BE2C (cell line): Measurements from ENCODE around the gene BRI3BP.

Experiments
- DNase-seq: peaks from one replicate; pipeline ENCODE4 v3.0.0-alpha.2; 2020
- H3K27me3 ChIP-seq: fragments of 250-450 bp; sonication (Bioruptor Pico); 2 replicates; pipeline ENCODE4 v1.5.1; 2020; ENCODE audit warnings: mild to moderate bottlenecking
- H3K36me3 ChIP-seq: fragments of 250-450 bp; sonication (Bioruptor Pico); 2 replicates; pipeline ENCODE4 v1.5.1; 2020; ENCODE audit warnings: mild to moderate bottlenecking
- H3K4me1 ChIP-seq: fragments of 250-450 bp; sonication (Bioruptor Pico); 2 replicates; pipeline ENCODE4 v1.5.1; 2020
- H3K4me3 ChIP-seq: 2 replicates; pipeline ENCODE4 v1.5.1; 2011; ENCODE audit warnings: low read depth, low read length
- H3K9me3 ChIP-seq: fragments of 250-450 bp; sonication (Bioruptor Pico); 2 replicates; pipeline ENCODE4 v1.5.1; 2020
- CTCF ChIP-seq: IDR thresholded peaks from 2 replicates; pipeline ENCODE4 v1.5.1; 2012; ENCODE audit warnings: mild to moderate bottlenecking, low read depth, low read length

Gene BRI3BP

GRCh38 chr12:124998705-124999104 is 5.3 kb downstream of the BRI3BP start:
- no peak for DNase-seq
- no peak overlapping the region for H3K4me3 ChIP-seq
- peaks cover 3% of the 10 kb centered on the region; the same call in 1 of the 2 replicates for H3K36me3 ChIP-seq
- no peaks in the 10 kb centered on the region for H3K9me3 ChIP-seq
- TF ChIP-seq CTCF, result no peak
- no peaks in the 10 kb centered on the region for H3K4me1 ChIP-seq
- no peaks in the 10 kb centered on the region for H3K27me3 ChIP-seq

GRCh38 chr12:125001636-125002035 is 8.2 kb downstream of the BRI3BP start:
- DNase-seq, result no peak
- no peak for TF ChIP-seq CTCF
- Histone ChIP-seq H3K27me3 (no peaks in the 10 kb centered on the region), H3K4me1 (no peaks in the 10 kb centered on the region), H3K4me3 (no peak overlapping the region), H3K9me3 (no peaks in the 10 kb centered on the region), H3K36me3 (peaks cover 3% of the 10 kb centered on the region; the same call in 1 of the 2 replicates)

GRCh38 chr12:125003021-125003420 is 9.6 kb downstream of the BRI3BP start:
- no peak for DNase-seq
- no peaks in the 10 kb centered on the region for H3K27me3 ChIP-seq
- no peaks in the 10 kb centered on the region for H3K9me3 ChIP-seq
- TF ChIP-seq CTCF, result no peak
- H3K4me3 ChIP-seq, result no peak overlapping the region
- peaks cover 3% of the 10 kb centered on the region; the same call in 1 of the 2 replicates for H3K36me3 ChIP-seq
- no peaks in the 10 kb centered on the region for H3K4me1 ChIP-seq

- Histone ChIP-seq H3K36me3 (peaks cover 3% of the 10 kb centered on the region; the same call in 1 of the 2 replicates), H3K4me1 (no peaks in the 10 kb centered on the region), H3K9me3 (no peaks in the 10 kb centered on the region), H3K27me3 (no peaks in the 10 kb centered on the region), H3K4me3 (no peak overlapping the region)
- DNase-seq, result no peak
- TF ChIP-seq CTCF, result no peak
Observed at GRCh38 chr12:125004621-125005020, 11.2 kb downstream of the BRI3BP start.

GRCh38 chr12:125005652-125006051 is 12.2 kb downstream of the BRI3BP start:
- Histone ChIP-seq H3K4me1 (no peaks in the 10 kb centered on the region), H3K4me3 (no peak overlapping the region), H3K9me3 (no peaks in the 10 kb centered on the region), H3K36me3 (peaks cover 3% of the 10 kb centered on the region; the same call in 1 of the 2 replicates), H3K27me3 (no peaks in the 10 kb centered on the region)
- no peak for DNase-seq
- TF ChIP-seq CTCF, result no peak

GRCh38 chr12:125006365-125006764 is 12.9 kb downstream of the BRI3BP start:
- no peak overlapping the region for H3K4me3 ChIP-seq
- H3K9me3 ChIP-seq, result no peaks in the 10 kb centered on the region
- H3K4me1 ChIP-seq, result no peaks in the 10 kb centered on the region
- no peak for DNase-seq
- no peaks in the 10 kb centered on the region for H3K27me3 ChIP-seq
- TF ChIP-seq CTCF, result no peak
- peaks cover 3% of the 10 kb centered on the region; the same call in 1 of the 2 replicates for H3K36me3 ChIP-seq
